ENCODE data around the gene XPC.

DNA sequence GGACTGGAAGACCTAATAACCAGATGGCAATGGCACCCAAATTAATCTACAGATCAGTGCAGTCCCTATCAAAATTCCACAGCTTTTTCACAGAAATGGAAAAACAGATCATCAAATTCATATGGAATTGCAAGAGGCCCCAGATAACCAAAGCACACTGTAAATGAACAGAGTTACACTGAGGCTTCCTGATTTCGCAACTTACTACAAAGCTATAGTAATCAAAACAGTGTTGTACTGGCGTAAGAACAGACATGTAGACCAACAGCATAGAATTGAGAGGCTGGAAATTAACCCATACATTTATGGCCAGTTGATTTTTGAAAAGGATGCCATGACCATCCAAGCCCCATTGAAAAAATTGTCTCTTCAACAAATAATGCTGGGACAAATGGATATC is 16.2 kb downstream of the XPC start:
- TF ChIP-seq, protein P1, sequence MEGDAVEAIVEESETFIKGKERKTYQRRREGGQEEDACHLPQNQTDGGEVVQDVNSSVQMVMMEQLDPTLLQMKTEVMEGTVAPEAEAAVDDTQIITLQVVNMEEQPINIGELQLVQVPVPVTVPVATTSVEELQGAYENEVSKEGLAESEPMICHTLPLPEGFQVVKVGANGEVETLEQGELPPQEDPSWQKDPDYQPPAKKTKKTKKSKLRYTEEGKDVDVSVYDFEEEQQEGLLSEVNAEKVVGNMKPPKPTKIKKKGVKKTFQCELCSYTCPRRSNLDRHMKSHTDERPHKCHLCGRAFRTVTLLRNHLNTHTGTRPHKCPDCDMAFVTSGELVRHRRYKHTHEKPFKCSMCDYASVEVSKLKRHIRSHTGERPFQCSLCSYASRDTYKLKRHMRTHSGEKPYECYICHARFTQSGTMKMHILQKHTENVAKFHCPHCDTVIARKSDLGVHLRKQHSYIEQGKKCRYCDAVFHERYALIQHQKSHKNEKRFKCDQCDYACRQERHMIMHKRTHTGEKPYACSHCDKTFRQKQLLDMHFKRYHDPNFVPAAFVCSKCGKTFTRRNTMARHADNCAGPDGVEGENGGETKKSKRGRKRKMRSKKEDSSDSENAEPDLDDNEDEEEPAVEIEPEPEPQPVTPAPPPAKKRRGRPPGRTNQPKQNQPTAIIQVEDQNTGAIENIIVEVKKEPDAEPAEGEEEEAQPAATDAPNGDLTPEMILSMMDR (conservative IDR thresholded peaks at IDR 0.05; ENCODE audit: low read depth, low read length), result no peak
- TF ChIP-seq EZH2 (IDR thresholded peaks at IDR 0.05; ENCODE audit: borderline replicate concordance, low read depth, low read length, poor library complexity, severe bottlenecking), result no peak
